ENCODE data around the gene VPS54. TPM values are rescaled to one million over a fixed set of nuclear protein-coding genes. Genes with fewer than 3 reads are reported as not detected.

Gene VPS54
- total and polyA plus RNA-seq, 9 of the 15 experiments (the other 6 are each of a cell fraction or from before 2014, with no cell fraction given): 4.9 to 23.2 (median 13.2) TPM

GRCh38 chr2:64019083-64019974 is at the start of gene VPS54 (continued):
- TF ChIP-seq ZNF217 (CRISPR knock-in tag; IDR thresholded peaks at IDR 0.05): no peak
- TF ChIP-seq MXI1 (IDR thresholded peaks at IDR 0.05; ENCODE audit: low read depth, low read length): no peak
- TF ChIP-seq RFX7 (CRISPR knock-in tag; IDR thresholded peaks at IDR 0.05): no peak
- no peak for TF ChIP-seq GTF2F1 (IDR thresholded peaks at IDR 0.05; ENCODE audit: low read depth, low read length)
- TF ChIP-seq NRF1 (conservative IDR thresholded peaks at IDR 0.05 in 1 of 2, IDR thresholded peaks at IDR 0.05 in 1 of 2): peak; percentile 59 to 68; a peak in 3 of 4 replicates
- no peak for TF ChIP-seq CHAMP1 (IDR thresholded peaks at IDR 0.05)
- TF ChIP-seq CSDE1 (IDR thresholded peaks at IDR 0.05): no peak
- 0 out of 2 replicates have a peak, but pooled peaks have one; percentile 55 for TF ChIP-seq HDAC2 (IDR thresholded peaks at IDR 0.05)
- TF ChIP-seq POLR2G (IDR thresholded peaks at IDR 0.05; ENCODE audit: low read depth, low read length): peak; percentile 93
- TF ChIP-seq BHLHE40 (IDR thresholded peaks at IDR 0.05; ENCODE audit: low read length): no peak
- TF ChIP-seq HOXB6 (CRISPR knock-in tag; IDR thresholded peaks at IDR 0.05; ENCODE audit: borderline replicate concordance): no peak
- no peak; the same call in 1 of the 2 replicates for TF ChIP-seq TOE1 (IDR thresholded peaks at IDR 0.05; ENCODE audit: borderline replicate concordance)
- TF ChIP-seq TOE1 (CRISPR knock-in tag; IDR thresholded peaks at IDR 0.05; ENCODE audit: borderline replicate concordance, low read depth): no peak
- TF ChIP-seq ZNF347 (CRISPR knock-in tag; IDR thresholded peaks at IDR 0.05; ENCODE audit: low read depth): no peak
- TF ChIP-seq ATF7 (IDR thresholded peaks at IDR 0.05): peak; percentile 10; the same call in 1 of the 2 replicates
- TF ChIP-seq ZBTB43 (CRISPR knock-in tag; IDR thresholded peaks at IDR 0.05): no peak
- TF ChIP-seq SAP30 (IDR thresholded peaks at IDR 0.05; ENCODE audit: borderline replicate concordance, insufficient read depth, low read depth, low read length, poor library complexity, severe bottlenecking): peak; percentile 30
- TF ChIP-seq NCOA1 (IDR thresholded peaks at IDR 0.05; ENCODE audit: low read depth): no peak
- no peak for TF ChIP-seq U2AF2 (optimal IDR thresholded peaks at IDR 0.05; ENCODE audit: low read depth, low read length)
- no peak for TF ChIP-seq EHMT2 (IDR thresholded peaks at IDR 0.05)
- TF ChIP-seq BCLAF1 (IDR thresholded peaks at IDR 0.05; ENCODE audit: borderline replicate concordance in 1 of 2, control insufficient read depth in 1 of 2, low read depth in 2 of 2, low read length in 1 of 2): 0 out of 4 replicates have a peak, but pooled peaks of 1 of the 2 experiments have one; percentile 18
- TF ChIP-seq CEBPB (tag; IDR thresholded peaks at IDR 0.05): no peak

All from K562 (cell line).